HL-60 (cell line): ENCODE measurements around the gene ADRM1.

Experiments
- DNase-seq, 2 experiments: peaks; one replicate each; pipeline ENCODE4 v3.0.0-alpha.2; 2010 to 2020; ENCODE audit warnings: low read depth in 1 of 2, low spot score in 1 of 2
- H3K27ac ChIP-seq: fragments of 250-450 bp; sonication (Bioruptor Pico); replicated peaks from 2 replicates; pipeline ENCODE4 v1.5.1; 2020; ENCODE audit warnings: mild to moderate bottlenecking, moderate library complexity
- H3K27me3 ChIP-seq: fragments of 250-450 bp; sonication (Bioruptor Pico); 2 replicates; pipeline ENCODE4 v1.5.1; 2021; ENCODE audit warnings: mild to moderate bottlenecking, moderate library complexity; ENCODE audit not compliant: insufficient read depth, poor library complexity, severe bottlenecking
- H3K4me3 ChIP-seq: replicated peaks from 2 replicates; pipeline ENCODE4 v1.5.1; 2011; ENCODE audit warnings: mild to moderate bottlenecking, control low read depth, low read length; ENCODE audit not compliant: insufficient read depth
- CTCF ChIP-seq: IDR thresholded peaks from one replicate; pipeline ENCODE4 v1.5.1; 2011; ENCODE audit warnings: low read length, control low read depth, inconsistent platforms; ENCODE audit not compliant: insufficient read depth
- GABPA ChIP-seq: IDR thresholded peaks from 2 replicates; pipeline ENCODE4 v1.6.1; 2012; ENCODE audit warnings: low read depth
- POLR2AphosphoS5 ChIP-seq: IDR thresholded peaks from 2 replicates; pipeline ENCODE4 v1.6.1; 2012; ENCODE audit warnings: low read depth
- REST ChIP-seq: IDR thresholded peaks from 2 replicates; pipeline ENCODE4 v1.6.1; 2012; ENCODE audit warnings: low read depth; ENCODE audit not compliant: insufficient replicate concordance
- SPI1 ChIP-seq: IDR thresholded peaks from 2 replicates; pipeline ENCODE4 v1.6.1; 2012; ENCODE audit warnings: low read depth, mild to moderate bottlenecking, borderline replicate concordance

Gene ADRM1

GRCh38 chr20:62313460-62314338, 10.9 kb downstream of the ADRM1 start:
- no peak for DNase-seq
- H3K27ac ChIP-seq = no peak overlapping the region
- TF ChIP-seq REST (no peak), CTCF (no peak), GABPA (no peak), SPI1 (no peak), POLR2AphosphoS5 (no peak)

GRCh38 chr20:62314339-62314638, 11.5 kb downstream of the ADRM1 start:
- no peak for DNase-seq
- TF ChIP-seq REST (no peak), CTCF (no peak), SPI1 (no peak), GABPA (no peak), POLR2AphosphoS5 (no peak)
- Histone ChIP-seq H3K27ac (no peak overlapping the region), H3K4me3 (no peak overlapping the region), H3K27me3 (no peaks in the 10 kb centered on the region)

More at GRCh38 chr20:62313460-62314338, 10.9 kb downstream of the ADRM1 start:
- no peaks in the 10 kb centered on the region for H3K27me3 ChIP-seq
- H3K4me3 ChIP-seq = no peak overlapping the region

- no peak overlapping the region for H3K27ac ChIP-seq
- no peak overlapping the region for H3K4me3 ChIP-seq
- DNase-seq = no peak
- H3K27me3 ChIP-seq = no peaks in the 10 kb centered on the region
- TF ChIP-seq CTCF (no peak), REST (no peak), SPI1 (no peak), GABPA (no peak), POLR2AphosphoS5 (no peak)
These were observed 12.0 kb downstream of the ADRM1 start for GRCh38 chr20:62314711-62315302.
